AG10803 (cell line): ENCODE data around the gene ZNF837.

Source experiments
- DNase-seq: peaks from one replicate; pipeline ENCODE4 v3.0.0; 2010; ENCODE audit warnings: low read depth
- H3K4me3 ChIP-seq: 2 replicates; pipeline ENCODE4 v1.5.1; 2011; ENCODE audit warnings: mild to moderate bottlenecking, low read length, control low read depth
- CTCF ChIP-seq: conservative IDR thresholded peaks from 2 replicates; pipeline ENCODE4 v1.5.1; 2011; ENCODE audit warnings: mild to moderate bottlenecking, low read length, control low read depth, inconsistent platforms

The ZNF837 gene

GRCh38 chr19:58355908-58356765 lies 24.7 kb downstream of the ZNF837 start:
- TF ChIP-seq CTCF: no peak
- H3K4me3 ChIP-seq: peak overlapping the region; percentile 49
- peak; percentile 48 for DNase-seq

- H3K4me3 ChIP-seq: no peak overlapping the region
- TF ChIP-seq CTCF: no peak
- no peak for DNase-seq
These were observed 25.5 kb downstream of the ZNF837 start for GRCh38 chr19:58355215-58355796.

GRCh38 chr19:58354478-58355030 lies 26.3 kb downstream of the ZNF837 start:
- H3K4me3 ChIP-seq: no peak overlapping the region
- no peak for DNase-seq
- TF ChIP-seq CTCF: no peak

- no peak for DNase-seq
- no peak for TF ChIP-seq CTCF
- no peak overlapping the region for H3K4me3 ChIP-seq
These were observed 26.9 kb downstream of the ZNF837 start for GRCh38 chr19:58353717-58354477.

- no peak for TF ChIP-seq CTCF
- no peak within 1 kb of the TSS for H3K4me3 ChIP-seq
- DNase-seq: no peak
These were observed 27.8 kb downstream of the ZNF837 start, which contains the start of gene A1BG for GRCh38 chr19:58352760-58353671. Gene A1BG, minus strand, starts transcription at chr19:58353492. Its CDS starts 55 bp downstream, at chr19:58353437.

- H3K4me3 ChIP-seq: no peak overlapping the region
- no peak for TF ChIP-seq CTCF
- no peak for DNase-seq
These were observed 28.7 kb downstream of the ZNF837 start for GRCh38 chr19:58351990-58352755.
